Fibroblast of upper back skin (primary cell): Measurements from ENCODE around the gene RAD51D.

Source experiments
- DNase-seq: peaks from one replicate; pipeline ENCODE4 v3.0.0-alpha.2; 2013

The RAD51D gene

GRCh38 chr17:35089586-35090296, 29.9 kb downstream of the RAD51D start:
- DNase-seq, result peak; percentile 40

GRCh38 chr17:35088881-35089585, 30.6 kb downstream of the RAD51D start:
- DNase-seq, result peak; percentile 79

- DNase-seq, result peak; percentile 16
Measured at GRCh38 chr17:35088356-35088880, 31.2 kb downstream of the RAD51D start.

GRCh38 chr17:35087731-35088355, 31.8 kb downstream of the RAD51D start:
- no peak for DNase-seq

GRCh38 chr17:35086931-35087573, 32.6 kb downstream of the RAD51D start:
- no peak for DNase-seq

- DNase-seq, result no peak
Measured at GRCh38 chr17:35086164-35086563, 33.5 kb downstream of the RAD51D start.

GRCh38 chr17:35084987-35085386, 34.7 kb downstream of the RAD51D start:
- DNase-seq, result peak; percentile 49

- DNase-seq, result no peak
Measured at GRCh38 chr17:35083071-35083470, 36.6 kb downstream of the RAD51D start.

GRCh38 chr17:35082073-35082657, 37.5 kb downstream of the RAD51D start:
- peak; percentile 87 for DNase-seq

- DNase-seq, result no peak
Measured at GRCh38 chr17:35081638-35082037, 38.0 kb downstream of the RAD51D start.

- DNase-seq, result no peak
Measured at GRCh38 chr17:35080536-35080935, 39.1 kb downstream of the RAD51D start.

- DNase-seq, result no peak
Measured at GRCh38 chr17:35079547-35080423, 39.9 kb downstream of the RAD51D start.

GRCh38 chr17:35076874-35077273, 42.8 kb downstream of the RAD51D start:
- no peak for DNase-seq

- DNase-seq, result no peak
Measured at GRCh38 chr17:35074711-35075707, 44.7 kb downstream of the RAD51D start.

GRCh38 chr17:35073991-35074627, 45.6 kb downstream of the RAD51D start:
- DNase-seq, result no peak

GRCh38 chr17:35073183-35073790, 46.4 kb downstream of the RAD51D start:
- no peak for DNase-seq

GRCh38 chr17:35069311-35069710, 50.3 kb downstream of the RAD51D start:
- DNase-seq, result peak; percentile 38

- DNase-seq, result no peak
Measured at GRCh38 chr17:35068249-35068648, 51.4 kb downstream of the RAD51D start.

- no peak for DNase-seq
Measured at GRCh38 chr17:35065880-35066279, 53.8 kb downstream of the RAD51D start.
